IPS DF 19.7 (cell line): ENCODE measurements around the gene EIF6.

Experiments used
- DNase-seq: peaks from one replicate; pipeline ENCODE4 v3.0.0-alpha.2; 2013; ENCODE audit warnings: low read depth, low spot score

EIF6 gene

GRCh38 chr20:35312318-35312717 lies 27.7 kb upstream of the EIF6 start:
- DNase-seq = no peak

DNA sequence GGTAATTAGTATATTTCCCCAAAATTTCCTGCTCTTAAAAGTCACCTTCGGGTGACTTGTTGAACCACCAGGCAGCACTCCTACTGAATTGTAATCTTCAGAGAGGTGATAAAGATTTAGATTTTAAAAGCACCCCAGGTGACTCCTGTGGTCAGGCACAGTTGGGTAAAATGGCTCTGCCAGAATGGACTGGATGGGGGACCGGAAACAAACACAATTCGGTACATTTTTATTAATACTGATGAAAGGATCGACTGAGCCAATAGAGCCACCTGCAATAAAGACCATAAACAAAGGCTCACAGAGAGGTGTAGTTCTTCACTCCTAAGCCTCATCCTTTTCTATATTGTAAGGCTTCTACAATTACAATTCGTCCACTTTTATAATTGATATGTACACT lies 27.2 kb upstream of the EIF6 start:
- no peak for DNase-seq

DNA sequence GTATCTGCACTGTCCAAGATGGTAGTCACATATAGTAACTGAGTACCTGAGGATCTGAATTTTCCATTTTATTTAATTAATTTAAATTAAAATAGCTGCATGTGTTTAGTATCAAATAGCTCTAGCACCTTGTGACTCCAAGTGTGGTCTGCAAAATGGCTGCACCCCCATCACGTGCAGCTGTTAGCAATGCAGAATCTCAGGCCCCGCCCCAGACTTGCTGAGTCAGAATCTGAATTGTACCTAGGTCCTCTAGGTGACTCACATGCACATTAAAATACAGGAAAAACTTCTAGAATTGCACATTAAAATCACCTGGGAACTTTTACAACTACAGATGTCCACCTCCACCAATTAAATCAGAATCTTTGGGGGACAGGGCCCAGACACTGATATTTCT lies 26.8 kb upstream of the EIF6 start:
- DNase-seq = no peak

DNA sequence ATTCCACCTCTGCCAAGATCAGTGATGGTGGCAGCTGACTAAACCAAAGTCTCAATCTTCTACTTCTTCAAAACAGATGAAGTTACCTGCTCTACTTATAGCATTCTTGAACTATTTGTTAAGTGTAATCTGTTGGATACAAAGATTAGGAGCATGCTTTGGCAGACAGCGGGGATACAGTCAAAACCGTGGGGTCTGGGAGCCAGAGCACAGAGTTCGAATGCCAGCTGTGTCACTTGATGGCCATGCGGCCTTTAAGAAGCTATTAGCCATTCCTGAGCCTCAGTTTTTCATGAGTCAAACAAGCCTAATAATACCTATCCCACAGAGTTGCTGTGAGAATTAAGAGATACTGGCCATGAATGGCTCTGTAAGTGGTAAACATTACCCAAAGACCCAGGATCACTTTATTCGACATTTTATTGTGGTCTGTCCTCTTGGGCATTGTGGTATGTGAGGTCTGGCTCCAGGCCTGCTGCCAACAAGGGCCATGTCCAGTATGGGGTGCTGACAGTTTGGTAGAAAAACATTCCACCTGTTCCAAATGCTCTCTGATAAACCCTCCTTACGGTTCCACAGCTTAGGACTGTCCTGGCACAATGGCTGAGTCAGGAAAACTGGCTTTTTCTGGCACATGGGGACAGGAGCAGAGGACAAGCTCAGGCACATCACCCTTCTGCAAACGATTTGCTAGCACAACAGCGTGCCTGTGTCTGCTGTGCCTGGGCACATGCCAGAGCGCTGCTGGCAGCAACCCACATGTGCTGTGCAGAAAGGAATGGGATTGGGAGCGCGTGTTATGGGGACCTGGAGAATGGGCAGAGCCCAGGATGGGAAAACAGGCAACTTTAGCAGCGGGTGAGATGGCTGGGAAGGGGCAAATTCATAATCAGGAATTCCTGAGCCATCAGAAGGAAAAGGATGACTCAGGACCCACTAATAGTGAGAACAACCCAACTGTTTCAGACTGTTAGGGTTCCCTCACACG lies 23.4 kb upstream of the EIF6 start:
- no peak for DNase-seq

DNA sequence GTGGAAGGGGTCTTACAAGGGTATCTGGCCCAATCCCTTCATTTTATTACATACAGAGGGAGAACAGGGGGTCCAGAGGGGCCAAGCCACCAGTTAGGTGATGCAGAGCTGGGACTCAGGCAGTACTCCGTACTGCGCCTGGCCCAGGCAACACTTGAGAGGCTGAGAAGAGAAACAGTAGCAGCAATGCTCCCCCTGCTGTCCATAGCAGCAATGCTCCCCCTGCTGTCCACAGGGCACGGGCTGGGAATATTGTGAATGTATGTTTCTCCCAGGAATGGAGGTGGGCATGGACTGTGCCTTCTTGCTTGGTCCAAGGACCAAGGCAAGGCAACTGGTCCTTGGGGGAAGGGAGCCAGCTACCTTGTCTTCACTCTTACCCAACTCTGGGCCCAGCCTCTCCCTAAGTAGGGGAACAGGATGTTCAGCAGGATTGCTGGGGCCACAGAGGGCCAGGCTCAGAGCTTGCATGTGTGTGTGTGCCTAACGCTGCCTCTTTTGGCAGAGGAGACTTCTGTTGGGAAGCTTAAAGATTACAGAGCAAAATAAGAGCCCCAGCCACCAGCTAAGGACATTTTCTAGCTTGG lies 22.5 kb upstream of the EIF6 start:
- DNase-seq = no peak

- DNase-seq = no peak
These were observed 21.3 kb upstream of the EIF6 start for GRCh38 chr20:35305682-35306556.

- DNase-seq = no peak
These were observed 20.4 kb upstream of the EIF6 start for GRCh38 chr20:35304956-35305355.

- peak; percentile 87 for DNase-seq
These were observed 19.3 kb upstream of the EIF6 start for GRCh38 chr20:35303735-35304491.

DNA sequence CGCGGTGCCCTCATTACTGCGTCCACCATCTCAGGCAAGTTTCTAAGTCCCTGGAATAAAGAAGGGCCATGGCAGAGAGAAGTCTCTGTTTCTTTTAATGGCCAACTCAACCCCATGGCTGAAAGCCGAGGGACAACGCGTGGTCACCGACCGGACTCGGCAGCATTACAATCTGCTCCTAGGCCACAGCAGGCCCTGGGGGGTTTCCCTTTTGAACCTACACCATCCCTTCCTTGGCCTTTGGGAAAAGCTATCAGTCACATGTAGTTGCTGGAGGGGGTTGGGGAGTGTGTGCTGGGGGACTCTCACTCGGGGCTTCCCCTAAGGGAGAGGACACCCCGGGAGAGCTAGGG lies 18.8 kb upstream of the EIF6 start:
- DNase-seq = no peak

- no peak for DNase-seq
These were observed 18.1 kb upstream of the EIF6 start for GRCh38 chr20:35302421-35303335.

DNA sequence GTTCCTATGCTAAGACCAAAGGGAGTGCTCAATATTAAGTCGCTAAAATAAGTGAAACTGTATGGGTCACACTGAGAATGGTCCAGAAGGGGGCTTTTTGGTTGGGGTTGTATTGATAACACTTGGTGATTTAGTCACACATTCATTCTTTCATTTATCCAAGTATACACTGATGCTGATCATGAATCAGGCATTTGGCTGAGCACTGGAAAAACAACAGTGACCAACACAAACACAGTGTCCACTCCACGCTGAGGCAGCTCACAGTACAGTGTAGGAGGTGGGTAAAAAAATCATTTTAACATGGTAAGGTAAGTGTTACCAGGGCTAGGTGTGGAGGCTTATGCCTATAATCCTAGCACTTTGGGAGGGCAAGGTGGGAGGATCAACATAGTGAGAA lies 16.9 kb upstream of the EIF6 start:
- no peak for DNase-seq

GRCh38 chr20:35300469-35301262 lies 16.1 kb upstream of the EIF6 start:
- no peak for DNase-seq

DNA sequence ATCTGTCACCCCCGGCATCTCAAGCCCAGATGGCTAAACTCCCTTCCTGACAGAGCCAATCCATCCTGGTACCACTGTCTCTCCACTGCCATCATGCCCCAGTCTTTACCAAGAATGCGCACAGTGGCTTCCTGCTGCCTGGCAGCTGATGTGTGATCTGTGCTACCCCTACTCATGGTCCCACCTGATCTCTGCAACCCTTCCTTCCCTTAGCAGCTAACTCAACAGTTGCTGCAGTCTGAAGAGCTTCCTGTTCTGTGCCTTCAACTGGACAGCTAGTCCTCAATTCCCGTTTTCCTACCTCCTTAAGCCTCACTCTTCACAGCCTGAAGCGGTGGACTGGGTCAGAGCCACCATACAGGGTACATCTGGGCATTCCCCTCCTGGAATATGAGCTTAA lies 15.2 kb upstream of the EIF6 start:
- DNase-seq = no peak

- DNase-seq = no peak
These were observed 13.7 kb upstream of the EIF6 start for GRCh38 chr20:35298264-35298663.

DNA sequence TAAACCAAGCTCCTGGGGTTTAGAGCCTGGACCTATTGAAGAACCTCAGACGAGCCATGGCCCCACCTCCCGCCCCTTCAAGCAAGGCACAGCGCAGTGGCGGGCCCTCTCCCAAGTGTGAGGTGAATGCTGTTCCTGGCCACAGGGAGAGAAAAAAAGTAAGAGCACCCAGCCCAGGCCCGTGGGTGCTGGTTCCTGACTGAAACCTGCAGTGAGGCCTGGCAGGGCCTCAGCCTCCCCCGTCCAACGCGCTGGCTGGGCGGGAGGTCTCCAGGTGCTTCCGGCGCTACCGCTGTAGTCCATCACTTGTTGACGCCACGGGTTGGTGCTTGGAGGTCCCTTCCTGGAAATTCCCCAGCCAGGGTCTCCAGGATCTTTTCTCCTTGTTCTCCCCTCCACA lies 13.2 kb upstream of the EIF6 start:
- no peak for DNase-seq

- no peak for DNase-seq
These were observed 12.6 kb upstream of the EIF6 start for GRCh38 chr20:35297155-35297554.

GRCh38 chr20:35296101-35296554 lies 11.6 kb upstream of the EIF6 start:
- DNase-seq = no peak

- no peak for DNase-seq
These were observed 11.1 kb upstream of the EIF6 start for GRCh38 chr20:35295674-35296073.

DNA sequence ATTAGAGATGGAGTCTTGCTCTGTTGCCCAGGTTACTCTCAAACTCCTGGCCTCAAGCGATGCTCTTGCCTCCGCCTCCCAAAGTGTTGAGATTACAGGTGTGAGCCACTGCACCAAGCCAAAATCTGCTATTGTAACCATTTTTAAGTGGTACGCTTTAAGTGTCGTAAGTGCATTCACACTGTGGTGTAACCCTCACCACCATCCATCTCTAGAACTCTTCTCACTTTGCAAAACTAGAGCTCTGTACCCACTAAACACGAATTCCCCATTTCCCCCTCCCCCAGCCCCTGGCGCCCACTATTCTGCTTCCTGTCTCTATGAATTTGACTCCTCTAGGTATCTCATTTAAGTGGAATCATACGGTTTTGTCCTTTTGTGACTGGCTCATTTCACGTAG lies 10.5 kb upstream of the EIF6 start:
- no peak for DNase-seq

GRCh38 chr20:35294293-35294685 lies 9.7 kb upstream of the EIF6 start:
- no peak for DNase-seq
